SK-N-SH treated with all-trans-retinoic acid at 6 μM for 48 hours (cell line): ENCODE data around the gene FLRT1.

ENCODE experiments used
- ATAC-seq: fragments of 200-7000 bp; cut with Tn5 transposase; 3 replicates; pipeline ENCODE4 v1.9.1; 2020; ENCODE audit warnings: mild to moderate bottlenecking, moderate library complexity
- ARNTL ChIP-seq: fragments of 450-650 bp; formaldehyde crosslinking; IDR thresholded peaks from 2 replicates; pipeline ENCODE4 v1.5.0; 2020; ENCODE audit warnings: low read depth, mild to moderate bottlenecking, moderate library complexity, borderline replicate concordance
- BACH2 ChIP-seq: fragments of 250-450 bp; sonication (Bioruptor Pico); IDR thresholded peaks from 2 replicates; pipeline ENCODE4 v1.9.0; 2021; ENCODE audit warnings: mild to moderate bottlenecking, borderline replicate concordance
- CREB5 ChIP-seq: fragments of 250-450 bp; sonication (Bioruptor Pico); IDR thresholded peaks from 2 replicates; pipeline ENCODE4 v1.5.1; 2020; ENCODE audit warnings: low read depth, mild to moderate bottlenecking, moderate library complexity
- CSDC2 ChIP-seq: fragments of 250-450 bp; sonication (Bioruptor Pico); IDR thresholded peaks from 2 replicates; pipeline ENCODE4 v1.5.0; 2020; ENCODE audit warnings: mild to moderate bottlenecking, moderate library complexity
- ESRRG ChIP-seq: fragments of 250-450 bp; sonication (Bioruptor Pico); IDR thresholded peaks from 2 replicates; pipeline ENCODE4 v1.6.1; 2021; ENCODE audit warnings: mild to moderate bottlenecking
- GLIS3 ChIP-seq: fragments of 250-450 bp; sonication (Bioruptor Pico); IDR thresholded peaks from 2 replicates; pipeline ENCODE4 v1.5.0; 2020; ENCODE audit warnings: mild to moderate bottlenecking, moderate library complexity
- ISL1 ChIP-seq: fragments of 250-450 bp; sonication (Bioruptor Pico); IDR thresholded peaks from 2 replicates; pipeline ENCODE4 v2.1.2; 2022; ENCODE audit warnings: mild to moderate bottlenecking, moderate library complexity
- OSR1 ChIP-seq: fragments of 250-450 bp; sonication (Bioruptor Pico); IDR thresholded peaks from 2 replicates; pipeline ENCODE4 v1.8.0; 2022; ENCODE audit warnings: moderate library complexity, mild to moderate bottlenecking, inconsistent platforms
- POU6F1 ChIP-seq: fragments of 250-450 bp; sonication (Bioruptor Pico); IDR thresholded peaks from 2 replicates; pipeline ENCODE4 v1.8.0; 2021; ENCODE audit warnings: low read depth, mild to moderate bottlenecking, moderate library complexity, borderline replicate concordance
- PPARA ChIP-seq: fragments of 250-450 bp; sonication (Bioruptor Pico); IDR thresholded peaks from 2 replicates; pipeline ENCODE4 v1.5.0; 2020; ENCODE audit warnings: mild to moderate bottlenecking, borderline replicate concordance
- RARB ChIP-seq: fragments of 250-450 bp; sonication (Bioruptor Pico); IDR thresholded peaks from 2 replicates; pipeline ENCODE4 v1.8.0; 2021; ENCODE audit warnings: mild to moderate bottlenecking, moderate library complexity
- SNAI2 ChIP-seq: fragments of 250-450 bp; sonication (Bioruptor Pico); IDR thresholded peaks from 2 replicates; pipeline ENCODE4 v1.5.0; 2020; ENCODE audit warnings: mild to moderate bottlenecking, moderate library complexity
- TCF4 ChIP-seq: fragments of 250-450 bp; sonication (Bioruptor Pico); IDR thresholded peaks from 2 replicates; pipeline ENCODE4 v1.8.0; 2021; ENCODE audit warnings: mild to moderate bottlenecking, moderate library complexity, borderline replicate concordance
- TOX ChIP-seq: fragments of 250-450 bp; sonication (Bioruptor Pico); IDR thresholded peaks from 2 replicates; pipeline ENCODE4 v1.8.0; 2021; ENCODE audit warnings: mild to moderate bottlenecking, moderate library complexity, borderline replicate concordance
- ZC3H10 ChIP-seq: fragments of 250-450 bp; sonication (Bioruptor Pico); IDR thresholded peaks from 2 replicates; pipeline ENCODE4 v1.5.1; 2021; ENCODE audit warnings: mild to moderate bottlenecking, moderate library complexity
- ZFP3 ChIP-seq: fragments of 250-450 bp; sonication (Bioruptor Pico); IDR thresholded peaks from 2 replicates; pipeline ENCODE4 v1.5.0; 2020; ENCODE audit warnings: mild to moderate bottlenecking, moderate library complexity
- ZFP30 ChIP-seq: fragments of 450-650 bp; formaldehyde crosslinking; IDR thresholded peaks from 2 replicates; pipeline ENCODE4 v1.5.0; 2022; ENCODE audit warnings: mild to moderate bottlenecking, moderate library complexity
- ZNF565 ChIP-seq: fragments of 450-650 bp; formaldehyde crosslinking; conservative IDR thresholded peaks from 2 replicates; pipeline ENCODE4 v1.5.0; 2020; ENCODE audit warnings: low read depth, mild to moderate bottlenecking, moderate library complexity
- ZNF70 ChIP-seq: fragments of 450-650 bp; formaldehyde crosslinking; IDR thresholded peaks from 2 replicates; pipeline ENCODE4 v1.5.0; 2020; ENCODE audit warnings: mild to moderate bottlenecking, moderate library complexity
- ZNF8 ChIP-seq: fragments of 450-650 bp; formaldehyde crosslinking; IDR thresholded peaks from 2 replicates; pipeline ENCODE4 v1.5.0; 2020; ENCODE audit warnings: mild to moderate bottlenecking, moderate library complexity
- TF ChIP-seq, protein P1 (sequence below): fragments of 250-450 bp; sonication (Bioruptor Pico); IDR thresholded peaks from 2 replicates; pipeline ENCODE4 v1.5.0; 2020; ENCODE audit warnings: mild to moderate bottlenecking, moderate library complexity
- TF ChIP-seq, protein P2 (sequence below): fragments of 250-450 bp; sonication (Bioruptor Pico); IDR thresholded peaks from 2 replicates; pipeline ENCODE4 v1.8.0; 2020; ENCODE audit warnings: mild to moderate bottlenecking, moderate library complexity, borderline replicate concordance
- TF ChIP-seq, protein P3 (sequence below): fragments of 250-450 bp; sonication (Bioruptor Pico); IDR thresholded peaks from 2 replicates; pipeline ENCODE4 v1.5.1; 2021; ENCODE audit warnings: mild to moderate bottlenecking, moderate library complexity

Gene FLRT1

DNA sequence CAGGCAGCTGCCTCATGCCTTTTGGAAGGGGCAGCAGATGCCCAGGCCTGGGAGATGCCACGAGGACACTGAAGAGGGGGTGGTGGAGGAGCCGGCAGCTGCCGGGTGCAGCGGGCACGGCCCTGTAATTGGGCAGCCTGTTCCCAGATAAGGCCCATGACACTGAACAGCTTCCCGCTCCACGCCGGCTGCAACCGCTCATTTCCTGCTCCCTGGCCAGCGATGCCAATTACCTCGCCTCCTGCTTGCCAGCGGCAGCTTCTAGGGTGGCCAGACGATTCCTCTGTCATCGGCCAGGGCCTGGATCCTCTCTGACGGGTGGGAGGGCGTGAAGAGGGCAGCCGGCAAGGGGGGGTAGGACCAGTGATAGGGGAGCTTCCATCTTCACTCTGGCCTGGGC lies 22.8 kb downstream of the FLRT1 start:
- TF ChIP-seq GLIS3 (no peak), ZFP30 (no peak), TOX (CRISPR knock-in tag) (no peak), POU6F1 (CRISPR knock-in tag) (no peak), ESRRG (CRISPR knock-in tag) (no peak), SNAI2 (CRISPR knock-in tag) (no peak), ZNF70 (CRISPR knock-in tag) (no peak), PPARA (no peak), BACH2 (CRISPR knock-in tag) (no peak), ARNTL (CRISPR knock-in tag) (no peak), ZFP3 (CRISPR knock-in tag) (peak; percentile 38; the same call in 1 of the 2 replicates), ISL1 (CRISPR knock-in tag) (no peak), OSR1 (no peak), TCF4 (CRISPR knock-in tag) (peak; percentile 96), CREB5 (CRISPR knock-in tag) (no peak), CSDC2 (CRISPR knock-in tag) (no peak), RARB (CRISPR knock-in tag) (no peak), ZC3H10 (CRISPR knock-in tag) (no peak), ZNF8 (CRISPR knock-in tag) (no peak), ZNF565 (no peak)
- TF ChIP-seq, protein P1, sequence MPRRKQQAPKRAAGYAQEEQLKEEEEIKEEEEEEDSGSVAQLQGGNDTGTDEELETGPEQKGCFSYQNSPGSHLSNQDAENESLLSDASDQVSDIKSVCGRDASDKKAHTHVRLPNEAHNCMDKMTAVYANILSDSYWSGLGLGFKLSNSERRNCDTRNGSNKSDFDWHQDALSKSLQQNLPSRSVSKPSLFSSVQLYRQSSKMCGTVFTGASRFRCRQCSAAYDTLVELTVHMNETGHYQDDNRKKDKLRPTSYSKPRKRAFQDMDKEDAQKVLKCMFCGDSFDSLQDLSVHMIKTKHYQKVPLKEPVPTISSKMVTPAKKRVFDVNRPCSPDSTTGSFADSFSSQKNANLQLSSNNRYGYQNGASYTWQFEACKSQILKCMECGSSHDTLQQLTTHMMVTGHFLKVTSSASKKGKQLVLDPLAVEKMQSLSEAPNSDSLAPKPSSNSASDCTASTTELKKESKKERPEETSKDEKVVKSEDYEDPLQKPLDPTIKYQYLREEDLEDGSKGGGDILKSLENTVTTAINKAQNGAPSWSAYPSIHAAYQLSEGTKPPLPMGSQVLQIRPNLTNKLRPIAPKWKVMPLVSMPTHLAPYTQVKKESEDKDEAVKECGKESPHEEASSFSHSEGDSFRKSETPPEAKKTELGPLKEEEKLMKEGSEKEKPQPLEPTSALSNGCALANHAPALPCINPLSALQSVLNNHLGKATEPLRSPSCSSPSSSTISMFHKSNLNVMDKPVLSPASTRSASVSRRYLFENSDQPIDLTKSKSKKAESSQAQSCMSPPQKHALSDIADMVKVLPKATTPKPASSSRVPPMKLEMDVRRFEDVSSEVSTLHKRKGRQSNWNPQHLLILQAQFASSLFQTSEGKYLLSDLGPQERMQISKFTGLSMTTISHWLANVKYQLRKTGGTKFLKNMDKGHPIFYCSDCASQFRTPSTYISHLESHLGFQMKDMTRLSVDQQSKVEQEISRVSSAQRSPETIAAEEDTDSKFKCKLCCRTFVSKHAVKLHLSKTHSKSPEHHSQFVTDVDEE (CRISPR knock-in tag) = peak; percentile 97
- TF ChIP-seq, protein P2, sequence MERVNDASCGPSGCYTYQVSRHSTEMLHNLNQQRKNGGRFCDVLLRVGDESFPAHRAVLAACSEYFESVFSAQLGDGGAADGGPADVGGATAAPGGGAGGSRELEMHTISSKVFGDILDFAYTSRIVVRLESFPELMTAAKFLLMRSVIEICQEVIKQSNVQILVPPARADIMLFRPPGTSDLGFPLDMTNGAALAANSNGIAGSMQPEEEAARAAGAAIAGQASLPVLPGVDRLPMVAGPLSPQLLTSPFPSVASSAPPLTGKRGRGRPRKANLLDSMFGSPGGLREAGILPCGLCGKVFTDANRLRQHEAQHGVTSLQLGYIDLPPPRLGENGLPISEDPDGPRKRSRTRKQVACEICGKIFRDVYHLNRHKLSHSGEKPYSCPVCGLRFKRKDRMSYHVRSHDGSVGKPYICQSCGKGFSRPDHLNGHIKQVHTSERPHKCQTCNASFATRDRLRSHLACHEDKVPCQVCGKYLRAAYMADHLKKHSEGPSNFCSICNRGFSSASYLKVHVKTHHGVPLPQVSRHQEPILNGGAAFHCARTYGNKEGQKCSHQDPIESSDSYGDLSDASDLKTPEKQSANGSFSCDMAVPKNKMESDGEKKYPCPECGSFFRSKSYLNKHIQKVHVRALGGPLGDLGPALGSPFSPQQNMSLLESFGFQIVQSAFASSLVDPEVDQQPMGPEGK (CRISPR knock-in tag) = no peak
- TF ChIP-seq, protein P3, sequence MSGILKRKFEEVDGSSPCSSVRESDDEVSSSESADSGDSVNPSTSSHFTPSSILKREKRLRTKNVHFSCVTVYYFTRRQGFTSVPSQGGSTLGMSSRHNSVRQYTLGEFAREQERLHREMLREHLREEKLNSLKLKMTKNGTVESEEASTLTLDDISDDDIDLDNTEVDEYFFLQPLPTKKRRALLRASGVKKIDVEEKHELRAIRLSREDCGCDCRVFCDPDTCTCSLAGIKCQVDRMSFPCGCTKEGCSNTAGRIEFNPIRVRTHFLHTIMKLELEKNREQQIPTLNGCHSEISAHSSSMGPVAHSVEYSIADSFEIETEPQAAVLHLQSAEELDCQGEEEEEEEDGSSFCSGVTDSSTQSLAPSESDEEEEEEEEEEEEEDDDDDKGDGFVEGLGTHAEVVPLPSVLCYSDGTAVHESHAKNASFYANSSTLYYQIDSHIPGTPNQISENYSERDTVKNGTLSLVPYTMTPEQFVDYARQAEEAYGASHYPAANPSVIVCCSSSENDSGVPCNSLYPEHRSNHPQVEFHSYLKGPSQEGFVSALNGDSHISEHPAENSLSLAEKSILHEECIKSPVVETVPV (CRISPR knock-in tag) = no peak
- peak; percentile 75 for ATAC-seq

DNA sequence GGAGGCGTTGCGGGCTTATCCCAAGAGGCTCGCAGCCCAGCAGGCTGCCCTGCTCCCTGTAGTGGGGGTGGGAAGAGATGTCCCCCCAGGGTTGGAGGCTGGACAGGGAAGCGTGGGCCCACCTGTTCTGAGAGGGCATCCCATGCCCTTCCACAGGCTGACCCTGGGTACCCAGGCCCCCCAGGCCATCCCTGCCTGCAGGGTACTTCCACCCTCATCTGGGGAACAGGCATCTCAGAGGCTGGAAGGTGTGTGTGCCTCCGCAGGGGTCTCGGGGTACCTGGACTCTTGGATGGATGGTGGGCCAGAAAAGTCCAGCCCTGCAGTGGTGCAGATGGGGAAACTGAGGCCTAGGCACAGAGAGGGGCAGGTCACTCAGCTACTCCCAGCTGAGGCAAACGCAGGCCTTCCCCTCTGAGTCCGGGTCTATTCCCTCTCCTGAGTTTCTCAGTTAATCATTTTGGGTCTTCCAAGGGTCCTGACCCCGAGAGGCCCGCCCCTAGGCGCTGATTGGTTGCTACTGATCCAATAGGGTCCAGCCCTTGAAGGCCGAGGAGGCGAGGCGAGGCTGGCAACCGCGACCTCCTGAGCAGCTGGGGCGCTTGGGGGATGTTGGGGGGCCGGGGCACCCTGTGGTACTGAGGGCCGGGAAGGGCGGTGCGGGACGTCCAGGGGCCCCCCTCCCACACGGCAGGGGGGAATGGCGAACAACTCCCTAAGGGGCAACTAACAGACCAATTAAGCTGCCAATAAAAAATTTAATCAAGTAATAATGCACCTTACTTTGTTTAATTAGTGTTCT lies 23.8 kb downstream of the FLRT1 start:
- TF ChIP-seq TCF4 (CRISPR knock-in tag) (no peak), BACH2 (CRISPR knock-in tag) (no peak), GLIS3 (no peak), ESRRG (CRISPR knock-in tag) (no peak), ZFP30 (no peak), PPARA (no peak), ZNF70 (CRISPR knock-in tag) (no peak), RARB (CRISPR knock-in tag) (no peak), CREB5 (CRISPR knock-in tag) (no peak), ISL1 (CRISPR knock-in tag) (no peak)
- TF ChIP-seq, protein P2 (CRISPR knock-in tag) = no peak

More for the DNA sequence above, 23.8 kb downstream of the FLRT1 start:
- ATAC-seq = no peak
